ENCODE results near the gene MADD.
A peak's percentile ranks its signal among the peaks of the same experiment; 100 is the strongest.

The MADD gene

GRCh38 chr11:47253660-47254059, 16.3 kb upstream of the MADD start:
- DNase-seq = no peak

GRCh38 chr11:47254386-47254785, 15.5 kb upstream of the MADD start:
- no peak for DNase-seq

GRCh38 chr11:47256374-47256773, 13.6 kb upstream of the MADD start:
- DNase-seq = no peak

GRCh38 chr11:47257177-47257516, 12.8 kb upstream of the MADD start:
- peak; percentile 11 for DNase-seq

- DNase-seq = peak; percentile 25
Measured at GRCh38 chr11:47257517-47258316, 12.2 kb upstream of the MADD start, which contains the start of gene NR1H3. NR1H3 (plus strand) TSS chr11:47257996; CDS start chr11:47259217, 1,221 bp downstream.

- DNase-seq = no peak
Measured at GRCh38 chr11:47258317-47258902, 11.5 kb upstream of the MADD start.

- no peak for DNase-seq
Measured at GRCh38 chr11:47259232-47259977, 10.5 kb upstream of the MADD start.

GRCh38 chr11:47260366-47260765, 9.6 kb upstream of the MADD start:
- DNase-seq = no peak

- DNase-seq = no peak
Measured at GRCh38 chr11:47261291-47261800, 8.6 kb upstream of the MADD start.

GRCh38 chr11:47264119-47264518, 5.8 kb upstream of the MADD start:
- no peak for DNase-seq

- DNase-seq = no peak
Measured at GRCh38 chr11:47264521-47264920, 5.4 kb upstream of the MADD start.

- no peak for DNase-seq
Measured at GRCh38 chr11:47267876-47268275, 2.1 kb upstream of the MADD start.

GRCh38 chr11:47268448-47269001, 1.4 kb upstream of the MADD start:
- DNase-seq = no peak

- peak; percentile 93 for DNase-seq
Measured at GRCh38 chr11:47269002-47269828, 718 bp upstream of the MADD start.

- peak; percentile 64 for DNase-seq
Measured at GRCh38 chr11:47270331-47271271, 668 bp downstream of the MADD start.

- DNase-seq = no peak
Measured at GRCh38 chr11:47271328-47271727, 1.4 kb downstream of the MADD start.

- DNase-seq = peak; percentile 48
Measured at GRCh38 chr11:47271961-47272661, 2.2 kb downstream of the MADD start.

- no peak for DNase-seq
Measured at GRCh38 chr11:47272706-47273105, 2.8 kb downstream of the MADD start.

GRCh38 chr11:47274495-47275235, 4.7 kb downstream of the MADD start:
- no peak for DNase-seq

GRCh38 chr11:47276923-47277322, 7.0 kb downstream of the MADD start:
- DNase-seq = no peak

All from NCI-H146 (cell line).